Thyroid gland (tissue), 4 donors: ENCODE results near the gene MEFV. TPM values are rescaled to one million over a fixed set of nuclear protein-coding genes. Genes with fewer than 3 reads are reported as not detected.

Experiments
- DNase-seq, 2 donors: peaks; one replicate each; pipeline ENCODE4 v3.0.0-alpha.2; 2019
- H3K27ac ChIP-seq, 3 donors: fragments of 200-600 bp; sonication (generic); 1 replicate in 2 of 3; 2 replicates in 1 of 3; pipeline ENCODE4 v1.5.1; 2016 to 2019; ENCODE audit warnings: mild to moderate bottlenecking in 1 of 3, moderate library complexity in 1 of 3
- H3K27me3 ChIP-seq: fragments of 200-600 bp; sonication (generic); one replicate; pipeline ENCODE4 v1.5.1; 2019
- H3K36me3 ChIP-seq, 2 donors: fragments of 200-600 bp; sonication (generic); one replicate each; pipeline ENCODE4 v1.5.1; 2016 to 2019
- H3K4me1 ChIP-seq, 2 donors: fragments of 200-600 bp; sonication (generic); one replicate each; pipeline ENCODE4 v1.5.1; 2017 to 2019
- H3K4me3 ChIP-seq, 3 donors: fragments of 200-600 bp; sonication (generic); replicated peaks in 1 of 3; 1 replicate in 2 of 3; 2 replicates in 1 of 3; pipeline ENCODE4 v1.5.1; 2016; ENCODE audit warnings: mild to moderate bottlenecking in 1 of 3
- H3K9me3 ChIP-seq: fragments of 200-600 bp; sonication (generic); one replicate; pipeline ENCODE4 v1.5.1; 2017
- CTCF ChIP-seq, 6 experiments: fragments of 200-600 bp in 3 of 6; fragments of 450-650 bp in 3 of 6; sonication (generic) in 3 of 6; IDR thresholded peaks; one replicate each; pipeline ENCODE4 v1.5.1; 2016 to 2019; ENCODE audit warnings: antibody characterized with exemption in 6 of 6, mild to moderate bottlenecking in 2 of 6, inconsistent platforms in 1 of 6, moderate library complexity in 1 of 6
- POLR2A ChIP-seq, 2 donors: fragments of 450-650 bp; IDR thresholded peaks; one replicate each; pipeline ENCODE4 v1.6.1; 2017; ENCODE audit warnings: antibody characterized with exemption in 2 of 2, mild to moderate bottlenecking in 2 of 2, moderate library complexity in 1 of 2
- WGBS, 2 donors: methylation state at CpG; one replicate each; pipeline ENCODE4 v1.1.5; 2017; 5-methylcytosine and 5-hydroxymethylcytosine counted together
- intact Hi-C: fragments of 100-400 bp; cut with DNase I; formaldehyde crosslinking; loops from one replicate; pipeline ENCODE4 v1.15.1; 2023
- total RNA-seq, 4 donors: library from RNA; depleted of rRNA; stranded (reverse); fragments of >200 nt; gene quantifications; one replicate each; pipeline ENCODE4 v1.2.3, GENCODE V29; 2016

The MEFV gene
- total RNA-seq, 4 donors from 2014 or later: 0.22 to 2.2 (median 0.54) TPM

DNA sequence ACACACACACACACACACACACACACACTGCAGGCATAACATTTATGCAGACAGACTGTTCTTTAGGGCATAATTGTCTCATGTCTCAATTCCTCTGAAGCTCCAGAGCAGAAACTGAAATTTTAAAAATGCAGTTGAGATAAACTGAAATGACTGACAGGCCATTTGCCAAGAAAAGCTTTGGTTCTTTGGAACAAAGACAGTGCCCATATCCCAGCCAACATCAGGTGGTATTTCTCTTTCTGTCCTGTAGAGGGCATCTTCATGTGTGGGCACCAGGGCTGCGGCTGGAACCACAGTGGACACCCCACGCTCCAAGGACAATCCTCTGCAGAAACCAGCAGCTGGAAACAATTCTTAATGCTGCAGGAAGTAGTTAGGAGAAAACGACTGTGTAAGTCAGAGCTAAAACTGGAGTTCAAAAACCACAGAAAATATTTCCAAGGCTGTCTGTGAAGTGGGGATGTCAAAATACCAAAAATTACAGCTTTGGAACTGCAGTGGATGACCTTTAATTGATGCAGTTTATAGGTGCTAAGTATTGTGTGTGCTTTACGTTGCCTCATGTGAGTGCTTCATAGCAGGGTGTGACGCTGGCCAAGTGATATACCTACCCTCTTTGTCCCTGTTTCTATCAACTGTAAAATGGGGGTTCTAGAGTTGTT lies 10.6 kb upstream of the MEFV start:
- DNase-seq: peak; percentile 19 to 26
- Histone ChIP-seq H3K9me3 (no peaks in the 10 kb centered on the region), H3K4me1 (peaks cover 0 to 10% of the 10 kb centered on the region in 2 donors), H3K27ac (no peak overlapping the region), H3K27me3 (no peaks in the 10 kb centered on the region), H3K36me3 (peaks cover 0 to 6% of the 10 kb centered on the region in 2 donors), H3K4me3 (no peak overlapping the region)
- intact Hi-C loops: no loop called here
- TF ChIP-seq CTCF (IDR thresholded peaks at IDR 0.05) (peak in 4 of 6 experiments; percentile 36 to 50 (median 40)), POLR2A (IDR thresholded peaks at IDR 0.05) (no peak)
- 57 to 66% methylated on average over 5 of the region's 5 CpGs for WGBS, 2 donors

DNA sequence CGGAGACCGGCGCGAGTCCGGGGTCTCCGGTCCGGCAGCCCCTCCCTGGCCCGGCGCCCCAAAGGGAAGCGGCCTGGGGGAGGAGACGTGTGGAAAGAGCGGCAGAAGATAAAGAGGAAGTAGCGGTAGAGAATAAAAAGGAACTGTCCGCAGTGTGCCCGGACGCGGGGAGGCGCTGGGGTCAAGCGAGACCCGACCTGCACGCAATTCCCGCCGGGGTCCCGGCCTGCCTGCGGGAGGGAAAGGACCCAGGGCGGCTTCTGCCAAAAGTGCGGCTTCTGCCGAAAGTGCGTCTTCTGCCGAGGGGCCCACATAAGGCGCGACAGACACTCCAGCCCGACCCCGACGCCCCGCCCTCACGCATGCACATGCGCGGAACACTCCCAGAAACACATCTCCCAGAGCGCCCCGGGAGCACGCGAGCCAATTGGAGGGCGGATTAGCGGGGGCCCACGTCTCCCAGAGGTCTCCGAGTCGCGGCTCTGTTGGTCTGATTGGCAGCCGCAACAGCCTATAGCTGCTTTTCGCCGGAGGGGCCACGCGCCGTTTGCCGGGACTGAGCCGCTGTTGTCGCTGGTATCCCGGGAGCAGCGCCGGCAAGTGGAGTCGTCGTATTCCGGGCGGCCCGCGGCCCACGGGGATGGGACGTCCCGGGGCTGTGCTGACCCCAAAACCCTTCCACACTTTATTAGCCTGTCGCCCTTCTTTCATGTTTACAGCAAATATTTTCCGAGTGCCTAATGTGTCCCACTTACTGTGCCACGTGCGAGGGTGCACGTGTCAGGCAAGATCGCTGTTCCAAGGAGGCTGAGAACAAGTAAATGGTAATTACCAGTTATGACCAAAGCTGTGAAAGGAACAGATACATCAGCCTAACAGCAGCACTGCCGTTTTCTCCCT lies 8.0 kb upstream of the MEFV start:
- peaks cover 0 to 6% of the 10 kb centered on the region in 2 donors for H3K36me3 ChIP-seq
- peak; percentile 98 for DNase-seq
- intact Hi-C loops: no loop called here
- H3K4me1 ChIP-seq: peaks cover 0 to 10% of the 10 kb centered on the region in 2 donors
- peak overlapping the region; percentile 91 to 93 (median 92) for H3K27ac ChIP-seq
- H3K4me3 ChIP-seq: peak overlapping the region; percentile 33 to 94 (median 58)
- WGBS, 2 donors: 2 to 6% methylated on average over 31 to 34 of the region's 77 CpGs
- no peaks in the 10 kb centered on the region for H3K27me3 ChIP-seq
- H3K9me3 ChIP-seq: no peaks in the 10 kb centered on the region
- peak in 1 of 2 donors; percentile 83 for TF ChIP-seq POLR2A (IDR thresholded peaks at IDR 0.05)
- peak in 3 of 6 experiments; percentile 25 to 43 (median 26) for TF ChIP-seq CTCF (IDR thresholded peaks at IDR 0.05)

DNA sequence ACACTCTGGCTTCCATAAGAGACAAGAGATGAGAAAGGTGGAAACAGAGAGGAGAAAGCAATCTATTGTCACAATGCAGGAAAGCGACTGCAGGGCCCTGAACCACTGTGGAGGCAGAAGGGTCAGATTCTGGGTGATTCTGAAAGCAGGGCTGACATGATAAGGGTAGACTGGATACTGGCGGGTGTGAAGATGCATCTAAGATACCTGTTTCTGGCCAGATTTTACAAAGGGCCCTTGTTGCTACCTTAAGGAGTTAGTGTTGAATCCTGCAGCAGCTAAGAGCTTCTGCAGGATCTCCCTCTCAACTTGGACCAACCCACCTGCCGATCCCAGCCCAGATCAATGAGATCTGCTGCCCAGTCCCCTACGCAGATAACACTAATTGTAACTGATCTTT lies 6.1 kb upstream of the MEFV start:
- Histone ChIP-seq H3K27me3 (no peaks in the 10 kb centered on the region), H3K4me1 (peaks cover 0 to 10% of the 10 kb centered on the region in 2 donors), H3K27ac (no peak overlapping the region), H3K9me3 (no peaks in the 10 kb centered on the region), H3K36me3 (no peaks in the 10 kb centered on the region), H3K4me3 (no peak overlapping the region)
- TF ChIP-seq CTCF (IDR thresholded peaks at IDR 0.05) (no peak), POLR2A (IDR thresholded peaks at IDR 0.05) (no peak)
- 92 to 93% methylated on average over 4 of the region's 4 CpGs for WGBS, 2 donors
- intact Hi-C loops: no loop called here
- DNase-seq: no peak

- Histone ChIP-seq H3K36me3 (no peaks in the 10 kb centered on the region), H3K27ac (no peak overlapping the region), H3K4me3 (no peak overlapping the region), H3K9me3 (no peaks in the 10 kb centered on the region), H3K27me3 (no peaks in the 10 kb centered on the region), H3K4me1 (peaks cover 0 to 2% of the 10 kb centered on the region in 2 donors)
- TF ChIP-seq POLR2A (IDR thresholded peaks at IDR 0.05): no peak
- TF ChIP-seq CTCF (IDR thresholded peaks at IDR 0.05): no peak
- no peak for DNase-seq
- 82 to 87% methylated on average over 8 of the region's 8 CpGs for WGBS, 2 donors
- intact Hi-C loops: no loop called here
Observed at GRCh38 chr16:3259836-3260235, 3.4 kb upstream of the MEFV start.
